CD4-positive, alpha-beta T cell (primary cell): ENCODE measurements around the gene C11orf54. TPM values are rescaled to one million over a fixed set of nuclear protein-coding genes. Genes with fewer than 3 reads are reported as not detected.
"Not testable (repeated sequence)": the region's sequence is repeated elsewhere in the genome, so short reads cannot be mapped to it uniquely, and the experiment has no call there.

Experiments used
- ATAC-seq: fragments of 200-7000 bp; cut with Tn5 transposase; one replicate; pipeline ENCODE4 v1.10.0; 2022; ENCODE audit warnings: mild to moderate bottlenecking; ENCODE audit not compliant: poor library complexity
- CTCF ChIA-PET: fragments of 350-600 bp; sonication (Branson Sonifier 250); formaldehyde crosslinking; loops from one replicate; lab custom pipeline; 2021; ENCODE audit warnings: antibody characterized with exemption, inconsistent platforms; lab: Charles Lee
- POLR2A ChIA-PET: fragments of 350-600 bp; sonication (Branson Sonifier 250); formaldehyde crosslinking; loops from one replicate; lab custom pipeline; 2021; ENCODE audit warnings: antibody characterized with exemption, inconsistent platforms; lab: Charles Lee
- DNase-seq, 14 experiments: peaks; one replicate each; pipeline ENCODE4 v3.0.0-alpha.2; 2013 to 2020; ENCODE audit warnings: mixed read lengths in 2 of 14
- H3K27ac ChIP-seq, 2 donors: one replicate each; pipeline versions ENCODE4 v1.5.1 to v1.7.0; 2013; ENCODE audit warnings: low read length in 2 of 2, low read depth in 1 of 2, mild to moderate bottlenecking in 1 of 2
- H3K27me3 ChIP-seq, 2 experiments: 1 replicate in 1 of 2; 2 replicates in 1 of 2; pipeline versions ENCODE4 v1.6.1 to v1.7.0; 2013; ENCODE audit warnings: low read length in 2 of 2, control low read depth in 1 of 2, mild to moderate bottlenecking in 1 of 2, moderate library complexity in 1 of 2; ENCODE audit not compliant: insufficient read depth in 2 of 2, control insufficient read depth in 1 of 2
- H3K36me3 ChIP-seq: one replicate; pipeline ENCODE4 v1.6.1; 2013; ENCODE audit warnings: low read length, control low read depth; ENCODE audit not compliant: insufficient read depth
- H3K4me1 ChIP-seq: one replicate; pipeline ENCODE4 v1.6.1; 2013; ENCODE audit warnings: low read length, control low read depth; ENCODE audit not compliant: insufficient read depth
- H3K4me3 ChIP-seq: one replicate; pipeline ENCODE4 v1.5.1; 2013; ENCODE audit warnings: mild to moderate bottlenecking, low read length, moderate library complexity
- H3K9me3 ChIP-seq, 2 experiments: 1 replicate in 1 of 2; 2 replicates in 1 of 2; pipeline versions ENCODE4 v1.6.1 to v1.7.0; 2013; ENCODE audit warnings: low read length in 2 of 2, mild to moderate bottlenecking in 2 of 2, control low read depth in 1 of 2, moderate library complexity in 1 of 2; ENCODE audit not compliant: control insufficient read depth in 1 of 2, insufficient read depth in 1 of 2
- H3K27ac Mint-ChIP-seq: one replicate; pipeline ENCODE4 v1.8.0; 2020; ENCODE audit warnings: mixed read lengths
- H3K27me3 Mint-ChIP-seq: one replicate; pipeline ENCODE4 v1.8.0; 2021; ENCODE audit warnings: mixed read lengths
- H3K36me3 Mint-ChIP-seq: one replicate; pipeline ENCODE4 v1.8.0; 2021; ENCODE audit warnings: low read depth, mixed read lengths
- H3K4me1 Mint-ChIP-seq: one replicate; pipeline ENCODE4 v1.8.0; 2021; ENCODE audit warnings: low read depth, mixed read lengths
- H3K4me3 Mint-ChIP-seq: one replicate; pipeline ENCODE4 v1.8.0; 2020; ENCODE audit warnings: mild to moderate bottlenecking, mixed read lengths
- H3K9me3 Mint-ChIP-seq: one replicate; pipeline ENCODE4 v1.8.0; 2020; ENCODE audit warnings: mixed read lengths
- intact Hi-C, 2 experiments: fragments of 100-400 bp; cut with DNase I in 1 of 2; cut with micrococcal nuclease in 1 of 2; formaldehyde crosslinking; loops; one replicate each; pipeline versions ENCODE4 v1.15.1 to v1.9.0; 2023 to 2025; cut with DNase I, micrococcal nuclease
- total RNA-seq, 174 experiments: library from RNA in 2 of 174; stranded (reverse) in 2 of 174; gene quantifications; one replicate each; pipeline ENCODE4 v1.2.3 and lab custom pipeline; 2021 to 2026
- TF ChIP-seq, protein P1 (sequence below): fragments of 200-600 bp; IDR thresholded peaks from one replicate; pipeline ENCODE4 v1.8.0; 2022; ENCODE audit warnings: antibody characterized with exemption, mild to moderate bottlenecking

The C11orf54 gene
- total RNA-seq, 2 experiments from 2014 or later = 6.8 to 8.0 TPM

- Mint-ChIP-seq H3K27ac (no peak overlapping the region), H3K9me3 (no peaks in the 10 kb centered on the region), H3K27me3 (no peaks in the 10 kb centered on the region), H3K4me3 (no peak overlapping the region), H3K36me3 (peaks cover 67% of the 10 kb centered on the region), H3K4me1 (no peaks in the 10 kb centered on the region)
- no peak overlapping the region for H3K4me3 ChIP-seq
- H3K9me3 ChIP-seq = peaks cover 0 to 10% of the 10 kb centered on the region in 2 experiments
- CTCF ChIA-PET = no interaction called here
- POLR2A ChIA-PET = no interaction called here
- no peaks in the 10 kb centered on the region for H3K4me1 ChIP-seq
- no peaks in the 10 kb centered on the region for H3K27me3 ChIP-seq
- H3K27ac ChIP-seq = no peak overlapping the region
- ATAC-seq (no peak), DNase-seq (no peak)
- peaks cover 81% of the 10 kb centered on the region for H3K36me3 ChIP-seq
- intact Hi-C loops = no loop called here
- TF ChIP-seq, protein P1, sequence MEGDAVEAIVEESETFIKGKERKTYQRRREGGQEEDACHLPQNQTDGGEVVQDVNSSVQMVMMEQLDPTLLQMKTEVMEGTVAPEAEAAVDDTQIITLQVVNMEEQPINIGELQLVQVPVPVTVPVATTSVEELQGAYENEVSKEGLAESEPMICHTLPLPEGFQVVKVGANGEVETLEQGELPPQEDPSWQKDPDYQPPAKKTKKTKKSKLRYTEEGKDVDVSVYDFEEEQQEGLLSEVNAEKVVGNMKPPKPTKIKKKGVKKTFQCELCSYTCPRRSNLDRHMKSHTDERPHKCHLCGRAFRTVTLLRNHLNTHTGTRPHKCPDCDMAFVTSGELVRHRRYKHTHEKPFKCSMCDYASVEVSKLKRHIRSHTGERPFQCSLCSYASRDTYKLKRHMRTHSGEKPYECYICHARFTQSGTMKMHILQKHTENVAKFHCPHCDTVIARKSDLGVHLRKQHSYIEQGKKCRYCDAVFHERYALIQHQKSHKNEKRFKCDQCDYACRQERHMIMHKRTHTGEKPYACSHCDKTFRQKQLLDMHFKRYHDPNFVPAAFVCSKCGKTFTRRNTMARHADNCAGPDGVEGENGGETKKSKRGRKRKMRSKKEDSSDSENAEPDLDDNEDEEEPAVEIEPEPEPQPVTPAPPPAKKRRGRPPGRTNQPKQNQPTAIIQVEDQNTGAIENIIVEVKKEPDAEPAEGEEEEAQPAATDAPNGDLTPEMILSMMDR = no peak
These were observed 16.7 kb downstream of the C11orf54 start for GRCh38 chr11:93757924-93758865.

- H3K4me1 ChIP-seq, H3K4me3 Mint-ChIP-seq, H3K27me3 Mint-ChIP-seq, H3K4me3 ChIP-seq, intact Hi-C loops, H3K9me3 ChIP-seq, CTCF ChIA-PET, ATAC-seq, H3K9me3 Mint-ChIP-seq, H3K4me1 Mint-ChIP-seq, H3K27ac Mint-ChIP-seq, H3K27ac ChIP-seq, H3K27me3 ChIP-seq, DNase-seq: not testable (repeated sequence)
- POLR2A ChIA-PET = interaction anchor here (1.0 kb wide), 1 partner anchor 18 kb away, joined by 5 read pairs; the partner anchor contains the start of genes C11orf54 and TAF1D
- H3K36me3 Mint-ChIP-seq = peaks cover 67% of the 10 kb centered on the region
- H3K36me3 ChIP-seq = peaks cover 79% of the 10 kb centered on the region
These were observed 17.7 kb downstream of the C11orf54 start for GRCh38 chr11:93759123-93759522.

- H3K27ac Mint-ChIP-seq = no peak overlapping the region
- no peak overlapping the region for H3K4me3 Mint-ChIP-seq
- H3K27me3 Mint-ChIP-seq = no peaks in the 10 kb centered on the region
- peaks cover 62% of the 10 kb centered on the region for H3K36me3 Mint-ChIP-seq
- no peaks in the 10 kb centered on the region for H3K9me3 Mint-ChIP-seq
- TF ChIP-seq, protein P1 = no peak
- H3K4me3 ChIP-seq = no peak overlapping the region
- intact Hi-C loops = no loop called here
- H3K4me1 Mint-ChIP-seq = no peaks in the 10 kb centered on the region
- ChIA-PET CTCF (interaction anchor here (0.6 kb wide), 1 partner anchor 28 kb away, joined by 3 read pairs; no protein-coding TSS in a partner anchor), POLR2A (interaction anchor here (2.1 kb wide), 1 partner anchor 21 kb away, joined by 4 read pairs; the partner anchor contains the start of genes C11orf54 and TAF1D)
- H3K27ac ChIP-seq = no peak overlapping the region
- no peak for DNase-seq
- no peaks in the 10 kb centered on the region for H3K27me3 ChIP-seq
- H3K36me3 ChIP-seq = peaks cover 60% of the 10 kb centered on the region
- ATAC-seq = no peak
- H3K4me1 ChIP-seq = no peaks in the 10 kb centered on the region
- peaks cover 0 to 10% of the 10 kb centered on the region in 2 experiments for H3K9me3 ChIP-seq
These were observed 20.4 kb downstream of the C11orf54 start for GRCh38 chr11:93761910-93762309.
